ENCODE results near the gene AFG3L2. TPM values are rescaled to one million over a fixed set of nuclear protein-coding genes. Genes with fewer than 3 reads are reported as not detected.

AFG3L2 gene
- total and polyA plus RNA-seq, 10 of the 15 experiments (the other 5 are each of a cell fraction or from before 2014, with no cell fraction given) = 21.0 to 72.7 (median 57.7) TPM

DNA sequence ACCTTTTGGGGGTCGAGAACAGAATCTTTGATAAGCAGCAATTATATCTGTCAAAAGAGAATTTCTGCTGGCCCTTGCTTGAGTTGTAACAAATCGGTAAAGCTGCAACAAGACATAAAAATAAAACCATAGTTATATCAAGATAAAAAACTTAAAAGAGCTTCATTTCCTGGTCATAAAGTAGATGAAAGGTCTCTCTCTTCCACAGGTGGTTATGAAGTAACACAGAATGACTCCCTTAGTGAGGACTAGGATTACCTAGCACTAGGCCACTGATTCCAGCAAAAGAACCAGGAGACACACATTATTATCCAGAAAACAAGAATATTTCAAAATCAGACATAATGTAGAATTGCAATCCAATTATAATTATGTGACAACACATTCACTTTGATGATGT, 5.4 kb downstream of the AFG3L2 start:
- Histone ChIP-seq H3K27me3 (replicated peaks in 1 of 2; ENCODE audit: control insufficient read depth in 2 of 2, insufficient read depth in 2 of 2, low read length in 1 of 2) (no peaks in the 10 kb centered on the region), H3K4me3 (no peak overlapping the region), H3K36me3 (ENCODE audit: control insufficient read depth in 2 of 2, insufficient read depth in 2 of 2, low read length in 1 of 2) (peaks cover 6 to 15% of the 10 kb centered on the region in 2 experiments), H3K4me1 (ENCODE audit: control insufficient read depth, insufficient read depth, low read length) (peaks cover 3% of the 10 kb centered on the region; the same call in 1 of the 2 replicates), H4K20me1 (ENCODE audit: control insufficient read depth, insufficient read depth) (no peaks in the 10 kb centered on the region; the same call in none of the 2 replicates), H3K27ac (ENCODE audit: control insufficient read depth, insufficient read depth) (no peak overlapping the region), H3K9me3 (replicated peaks; ENCODE audit: control insufficient read depth, insufficient read depth, low read length) (no peaks in the 10 kb centered on the region), H2AFZ (ENCODE audit: control insufficient read depth, low read depth, low read length) (no peak overlapping the region), H3K9ac (ENCODE audit: control insufficient read depth, insufficient read depth, low read length) (no peak overlapping the region), H3K4me2 (ENCODE audit: control insufficient read depth, insufficient read depth) (no peak overlapping the region), H3K79me2 (ENCODE audit: control insufficient read depth, insufficient read depth, low read length) (peaks cover 54% of the 10 kb centered on the region)
- TF ChIP-seq NBN (IDR thresholded peaks at IDR 0.05) = no peak
- TF ChIP-seq ZNF217 (IDR thresholded peaks at IDR 0.05) = no peak
- no peak for TF ChIP-seq FOXK2 (IDR thresholded peaks at IDR 0.05)
- WGBS (ENCODE audit: insufficient coverage, insufficient replicate concordance, low lambda C conversion rate, missing lambda C conversion rate) = 100% methylated on average over 2 of the region's 2 CpGs
- ChIA-PET CTCF (interaction anchor here (1.3 to 3.6 kb wide), 2 partner anchors 21 to 44 kb away, joined by 3 to 16 read pairs; no protein-coding TSS in a partner anchor), SMC1A (ENCODE audit: uncharacterized antibody, unreplicated experiment) (interaction anchor here (0.7 to 1.4 kb wide), 2 partner anchors 10 to 11 kb away, joined by 3 read pairs; no protein-coding TSS in a partner anchor), RAD21 (ENCODE audit: unreplicated experiment) (no interaction called here), POLR2A (interaction anchor here (0.7 kb wide), 1 partner anchor 31 kb away, joined by 5 read pairs; no protein-coding TSS in a partner anchor)
- intact Hi-C loops (cut with micrococcal nuclease; ENCODE audit: unreplicated experiment) = loop anchor here (10.0 kb wide), 1 partner anchor 513 kb away; the partner anchor contains the start of gene PTPN2
- in situ Hi-C loops (cut with MboI) = no loop called here
- FAIRE-seq (no peak), ATAC-seq (no peak), DNase-seq (ENCODE audit: low read depth, low spot score) (no peak)
- no TSS peak for BruUV-seq (replicated peaks)

DNA sequence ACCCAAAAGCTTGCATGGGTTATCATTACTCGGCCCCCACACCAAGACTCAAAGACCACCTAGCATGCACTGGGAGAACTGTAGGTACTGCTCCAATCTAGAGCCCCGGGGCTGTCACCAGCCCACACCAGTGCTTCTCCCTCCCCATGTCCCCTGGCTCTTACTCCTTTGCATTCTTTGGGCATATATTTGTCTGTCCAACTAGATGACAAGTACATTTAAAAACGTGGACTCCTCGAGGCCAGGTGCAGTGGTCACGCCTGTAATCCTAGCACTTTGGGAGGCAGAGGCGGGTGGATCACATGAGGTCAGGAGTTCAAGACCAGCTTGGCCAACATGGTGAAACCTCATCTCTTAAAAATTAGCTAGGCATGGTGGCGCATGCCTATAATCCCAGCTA, 7.8 kb downstream of the AFG3L2 start:
- Histone ChIP-seq H4K20me1 (ENCODE audit: control insufficient read depth, insufficient read depth) (no peaks in the 10 kb centered on the region; the same call in 1 of the 2 replicates), H3K9ac (ENCODE audit: control insufficient read depth, insufficient read depth, low read length) (no peak overlapping the region), H3K9me3 (replicated peaks; ENCODE audit: control insufficient read depth, insufficient read depth, low read length) (no peaks in the 10 kb centered on the region), H2AFZ (ENCODE audit: control insufficient read depth, low read depth, low read length) (no peak overlapping the region), H3K36me3 (ENCODE audit: control insufficient read depth in 2 of 2, insufficient read depth in 2 of 2, low read length in 1 of 2) (peaks cover 10 to 25% of the 10 kb centered on the region in 2 experiments), H3K4me1 (ENCODE audit: control insufficient read depth, insufficient read depth, low read length) (peaks cover 3% of the 10 kb centered on the region; the same call in 1 of the 2 replicates), H3K79me2 (ENCODE audit: control insufficient read depth, insufficient read depth, low read length) (peaks cover 30% of the 10 kb centered on the region), H3K4me2 (ENCODE audit: control insufficient read depth, insufficient read depth) (no peak overlapping the region), H3K27me3 (replicated peaks in 1 of 2; ENCODE audit: control insufficient read depth in 2 of 2, insufficient read depth in 2 of 2, low read length in 1 of 2) (no peaks in the 10 kb centered on the region), H3K27ac (ENCODE audit: control insufficient read depth, insufficient read depth) (no peak overlapping the region), H3K4me3 (no peak overlapping the region)
- intact Hi-C loops (cut with micrococcal nuclease; ENCODE audit: unreplicated experiment) (no loop called here), in situ Hi-C loops (cut with MboI) (no loop called here)
- ATAC-seq (no peak), FAIRE-seq (no peak), DNase-seq (ENCODE audit: low read depth, low spot score) (no peak)
- BruUV-seq (replicated peaks) = no TSS peak
- ChIA-PET CTCF (no interaction called here), SMC1A (ENCODE audit: uncharacterized antibody, unreplicated experiment) (no interaction called here), POLR2A (interaction anchor here (0.6 to 0.7 kb wide), 2 partner anchors 11 to 55 kb away, joined by 4 read pairs; no protein-coding TSS in a partner anchor), RAD21 (ENCODE audit: unreplicated experiment) (no interaction called here)
- WGBS (ENCODE audit: insufficient coverage, insufficient replicate concordance, low lambda C conversion rate, missing lambda C conversion rate) = 96% methylated on average over 7 of the region's 7 CpGs
- TF ChIP-seq STAT1 (conservative IDR thresholded peaks at IDR 0.05) = no peak
- TF ChIP-seq RFX5 (IDR thresholded peaks at IDR 0.05; ENCODE audit: low read depth, low read length) = no peak
- TF ChIP-seq, protein P1, sequence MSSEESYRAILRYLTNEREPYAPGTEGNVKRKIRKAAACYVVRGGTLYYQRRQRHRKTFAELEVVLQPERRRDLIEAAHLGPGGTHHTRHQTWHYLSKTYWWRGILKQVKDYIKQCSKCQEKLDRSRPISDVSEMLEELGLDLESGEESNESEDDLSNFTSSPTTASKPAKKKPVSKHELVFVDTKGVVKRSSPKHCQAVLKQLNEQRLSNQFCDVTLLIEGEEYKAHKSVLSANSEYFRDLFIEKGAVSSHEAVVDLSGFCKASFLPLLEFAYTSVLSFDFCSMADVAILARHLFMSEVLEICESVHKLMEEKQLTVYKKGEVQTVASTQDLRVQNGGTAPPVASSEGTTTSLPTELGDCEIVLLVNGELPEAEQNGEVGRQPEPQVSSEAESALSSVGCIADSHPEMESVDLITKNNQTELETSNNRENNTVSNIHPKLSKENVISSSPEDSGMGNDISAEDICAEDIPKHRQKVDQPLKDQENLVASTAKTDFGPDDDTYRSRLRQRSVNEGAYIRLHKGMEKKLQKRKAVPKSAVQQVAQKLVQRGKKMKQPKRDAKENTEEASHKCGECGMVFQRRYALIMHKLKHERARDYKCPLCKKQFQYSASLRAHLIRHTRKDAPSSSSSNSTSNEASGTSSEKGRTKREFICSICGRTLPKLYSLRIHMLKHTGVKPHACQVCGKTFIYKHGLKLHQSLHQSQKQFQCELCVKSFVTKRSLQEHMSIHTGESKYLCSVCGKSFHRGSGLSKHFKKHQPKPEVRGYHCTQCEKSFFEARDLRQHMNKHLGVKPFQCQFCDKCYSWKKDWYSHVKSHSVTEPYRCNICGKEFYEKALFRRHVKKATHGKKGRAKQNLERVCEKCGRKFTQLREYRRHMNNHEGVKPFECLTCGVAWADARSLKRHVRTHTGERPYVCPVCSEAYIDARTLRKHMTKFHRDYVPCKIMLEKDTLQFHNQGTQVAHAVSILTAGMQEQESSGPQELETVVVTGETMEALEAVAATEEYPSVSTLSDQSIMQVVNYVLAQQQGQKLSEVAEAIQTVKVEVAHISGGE (CRISPR knock-in tag; IDR thresholded peaks at IDR 0.05) = no peak
- no peak for TF ChIP-seq MXI1 (IDR thresholded peaks at IDR 0.05; ENCODE audit: low read depth, low read length)
- TF ChIP-seq, protein P2, sequence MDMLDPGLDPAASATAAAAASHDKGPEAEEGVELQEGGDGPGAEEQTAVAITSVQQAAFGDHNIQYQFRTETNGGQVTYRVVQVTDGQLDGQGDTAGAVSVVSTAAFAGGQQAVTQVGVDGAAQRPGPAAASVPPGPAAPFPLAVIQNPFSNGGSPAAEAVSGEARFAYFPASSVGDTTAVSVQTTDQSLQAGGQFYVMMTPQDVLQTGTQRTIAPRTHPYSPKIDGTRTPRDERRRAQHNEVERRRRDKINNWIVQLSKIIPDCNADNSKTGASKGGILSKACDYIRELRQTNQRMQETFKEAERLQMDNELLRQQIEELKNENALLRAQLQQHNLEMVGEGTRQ (IDR thresholded peaks at IDR 0.05; ENCODE audit: borderline replicate concordance, low read depth, low read length) = no peak
- TF ChIP-seq SPI1 (IDR thresholded peaks at IDR 0.05; ENCODE audit: borderline replicate concordance, insufficient read depth, low read depth, low read length) = no peak

Data from GM12878 (cell line).